DMS79 treated with DMSO at 0.1 percent for 48 hours (cell line): Measurements from ENCODE around the gene FAM163B.

ENCODE experiments used
- DNase-seq: peaks from one replicate; lab custom pipeline; 2025; lab: John Stamatoyannopoulos, UW

Gene FAM163B

DNA sequence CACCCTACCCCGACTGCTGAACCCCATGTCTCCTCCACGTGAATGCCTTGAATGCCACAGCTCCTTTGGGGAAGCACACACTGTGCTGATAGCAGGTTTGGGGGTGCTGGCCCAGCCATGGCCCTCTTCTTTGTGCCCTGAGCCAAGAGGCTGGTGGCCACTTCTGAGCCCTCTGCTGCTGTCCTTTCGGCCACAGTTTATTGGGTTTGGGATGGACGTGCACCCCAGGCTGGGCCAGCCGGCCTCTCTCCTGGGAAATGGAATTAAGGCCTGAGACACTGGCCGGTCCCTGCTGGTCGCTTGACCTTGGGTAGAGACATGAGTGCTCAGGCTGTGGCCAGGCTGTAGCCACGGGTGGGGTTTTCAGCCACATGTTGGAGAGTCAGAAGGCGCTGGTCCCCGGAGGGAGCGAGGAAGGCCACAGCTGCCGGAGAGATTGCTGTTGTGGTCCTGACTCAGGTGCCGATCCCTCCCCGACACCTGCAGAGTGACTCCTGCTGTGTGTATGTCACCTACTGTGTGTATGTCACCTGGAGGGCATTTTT lies 26.6 kb downstream of the FAM163B start:
- DNase-seq = no peak

DNA sequence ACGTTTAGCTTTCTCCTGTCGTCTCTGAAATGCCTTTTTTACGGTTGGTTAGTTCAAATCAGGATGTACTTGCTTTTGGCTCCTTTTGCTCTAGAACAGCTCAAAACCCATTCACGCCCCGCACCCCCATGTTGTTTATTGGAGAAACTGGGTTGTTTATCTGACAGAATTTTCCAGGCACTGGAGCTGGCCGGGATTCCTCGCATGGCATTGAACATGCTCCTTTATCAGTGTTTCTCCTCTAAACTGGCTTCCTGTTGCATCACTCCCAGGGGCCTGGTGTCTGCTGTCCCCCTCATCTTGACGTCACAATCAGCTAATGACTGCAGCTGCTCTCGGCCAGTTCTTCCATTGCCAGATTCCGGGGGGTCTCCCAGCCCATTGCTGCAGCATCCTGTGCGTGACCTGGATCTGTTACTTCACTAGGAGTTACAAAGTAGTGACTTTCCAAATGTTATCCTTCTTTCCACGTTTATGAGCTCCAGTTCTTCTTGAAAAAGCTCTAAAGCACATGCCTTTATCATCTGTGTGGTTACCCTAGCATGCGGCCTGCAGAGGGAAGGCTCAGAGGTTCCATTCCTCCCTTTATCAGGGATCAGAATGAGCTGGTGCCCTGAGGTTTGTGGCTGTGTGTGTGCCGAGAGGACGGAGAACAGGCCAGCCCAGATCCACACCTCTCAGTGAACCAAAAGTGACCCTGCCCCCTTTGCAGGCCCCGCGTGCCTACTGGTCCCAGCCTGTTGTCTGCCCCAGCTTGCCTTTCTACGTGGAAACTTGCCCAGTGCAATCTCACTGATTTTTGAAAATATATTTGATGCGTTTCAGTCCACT lies 27.5 kb downstream of the FAM163B start:
- no peak for DNase-seq

DNA sequence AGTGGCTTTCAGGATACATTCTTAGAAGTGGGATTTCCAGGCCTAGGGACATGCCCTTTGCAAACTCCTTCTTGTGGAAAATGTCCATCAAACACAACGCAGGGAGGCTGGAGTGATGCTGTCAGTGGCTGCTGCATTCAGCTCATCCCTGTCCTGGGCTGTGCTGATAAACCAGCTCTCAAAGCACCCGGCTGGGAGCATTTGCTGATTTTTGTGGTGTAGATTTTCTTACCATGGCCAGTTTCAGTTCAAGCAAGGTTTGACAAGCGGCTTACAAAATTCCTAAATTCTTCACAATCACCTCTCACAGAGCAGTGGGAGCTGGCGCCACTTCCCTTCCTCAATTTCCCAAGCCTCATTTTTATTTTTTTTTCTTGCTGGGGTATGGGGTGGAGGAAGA lies 28.2 kb downstream of the FAM163B start:
- no peak for DNase-seq

DNA sequence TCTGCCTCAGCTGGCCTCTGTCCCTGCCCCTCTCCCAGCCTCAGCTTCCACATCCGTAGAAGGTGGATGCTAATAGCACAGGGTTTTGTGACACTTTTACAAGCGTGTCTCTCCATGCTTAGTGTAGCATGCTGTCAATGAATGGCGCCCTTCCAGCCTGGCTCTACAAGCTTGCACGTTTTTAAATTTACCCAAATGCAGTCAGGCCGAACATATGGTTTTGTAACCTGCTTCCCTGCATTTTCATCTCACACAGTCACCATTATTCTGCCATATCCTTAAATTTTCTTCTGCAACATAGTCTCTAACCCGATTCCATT lies 28.8 kb downstream of the FAM163B start:
- peak; percentile 89 for DNase-seq

DNA sequence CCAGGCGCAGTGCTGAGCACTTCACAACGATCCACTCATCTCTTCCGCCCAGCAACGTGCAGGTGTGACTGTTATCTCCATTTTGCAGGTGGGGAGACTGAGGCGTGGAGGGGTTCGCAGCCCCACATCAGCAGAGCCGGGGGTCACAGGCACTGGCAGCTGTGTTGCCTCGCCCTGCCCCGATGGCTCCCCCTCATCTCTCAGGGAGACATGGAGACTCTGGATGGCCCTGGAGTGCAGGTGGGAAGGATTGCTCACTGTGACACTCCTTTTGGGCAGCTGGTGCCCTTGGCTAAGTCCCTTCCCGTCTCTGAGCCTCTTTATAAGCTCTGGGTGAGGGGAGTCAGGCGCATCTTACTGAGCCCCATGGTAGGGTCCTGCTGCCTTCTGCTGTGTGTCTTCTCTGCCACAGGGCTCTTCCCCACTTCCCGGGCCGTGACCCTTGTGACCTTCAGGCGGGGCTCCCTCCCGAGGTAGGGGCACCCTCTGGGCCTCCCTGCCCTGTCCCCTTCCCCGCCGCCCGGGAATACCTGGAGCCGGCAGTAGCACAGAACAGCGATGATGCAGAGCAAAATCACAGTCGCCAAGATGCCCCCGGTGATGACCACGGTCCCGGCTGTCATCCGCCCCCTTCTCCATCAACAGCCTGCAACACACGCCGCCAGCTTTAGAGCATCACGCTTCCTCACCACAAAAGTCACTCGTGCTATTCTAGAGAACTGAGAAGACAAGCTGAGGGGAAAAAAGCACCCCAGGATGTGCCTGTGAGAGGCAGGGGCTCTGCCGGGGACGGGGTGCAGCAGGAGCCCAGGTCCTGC lies 29.4 kb downstream of the FAM163B start:
- no peak for DNase-seq

DNA sequence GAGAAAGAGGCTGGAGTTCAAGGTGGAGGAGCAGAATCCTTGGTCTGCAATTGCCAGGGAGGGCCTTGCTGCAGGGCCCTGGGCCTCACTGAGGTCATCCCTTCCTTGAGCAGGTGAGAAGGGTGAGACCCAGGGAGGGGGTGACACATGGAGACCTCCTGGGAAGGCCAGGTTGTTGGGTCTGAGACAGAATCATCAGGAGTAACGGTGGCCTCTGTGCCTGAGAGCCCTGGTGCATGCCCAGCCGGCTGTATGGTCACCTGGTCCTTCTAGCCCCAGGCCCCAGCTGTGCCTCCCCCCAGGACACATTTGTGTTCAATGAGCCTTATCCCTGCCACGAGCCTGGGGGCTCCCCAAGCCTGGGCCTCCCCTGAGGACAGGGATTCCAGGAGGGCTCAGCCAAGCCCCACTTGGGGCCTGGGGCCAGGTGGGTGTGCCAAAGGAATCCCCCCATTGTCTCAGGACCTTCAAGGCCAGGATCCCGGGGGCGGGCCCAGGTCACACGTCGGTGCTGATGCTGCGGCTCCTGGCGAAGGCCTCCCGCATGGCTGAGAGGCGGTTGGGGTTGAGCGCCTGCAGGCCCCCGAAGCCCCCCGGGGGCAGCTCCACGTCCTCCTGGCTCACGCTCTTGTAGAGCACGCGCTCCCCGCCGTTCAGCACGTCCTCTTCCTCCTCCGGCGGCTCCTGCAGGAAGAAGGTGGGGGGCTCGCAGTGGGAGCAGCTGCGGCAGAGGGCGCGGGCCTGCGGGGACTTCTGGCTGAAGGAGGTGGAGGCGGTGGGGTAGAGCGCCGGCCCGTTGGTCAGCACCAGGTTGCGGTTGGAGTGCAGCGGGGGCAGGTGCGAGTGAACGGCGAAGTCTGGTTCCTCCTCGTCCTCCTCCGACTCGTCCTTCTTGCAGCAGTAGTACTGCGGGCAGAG lies 30.4 kb downstream of the FAM163B start:
- no peak for DNase-seq

DNA sequence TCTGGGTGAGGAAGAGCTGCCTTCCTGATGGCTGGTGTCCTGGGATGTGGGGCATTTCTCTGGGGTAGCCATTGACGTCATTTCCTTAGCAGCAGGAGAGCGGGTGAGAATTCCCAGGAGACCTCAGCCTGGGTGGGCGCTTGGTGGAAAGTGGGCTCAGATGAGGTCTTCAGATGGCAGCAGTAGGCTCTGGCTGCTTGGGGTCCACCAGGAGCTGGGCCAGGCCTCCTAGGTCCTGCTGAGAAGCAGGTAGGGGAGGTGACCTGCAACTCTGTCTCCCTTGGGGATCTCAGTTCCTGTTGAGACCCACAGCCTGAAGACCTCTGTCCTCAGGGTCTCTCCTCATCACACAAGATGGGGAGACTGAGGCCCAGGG lies 31.5 kb downstream of the FAM163B start:
- no peak for DNase-seq

DNA sequence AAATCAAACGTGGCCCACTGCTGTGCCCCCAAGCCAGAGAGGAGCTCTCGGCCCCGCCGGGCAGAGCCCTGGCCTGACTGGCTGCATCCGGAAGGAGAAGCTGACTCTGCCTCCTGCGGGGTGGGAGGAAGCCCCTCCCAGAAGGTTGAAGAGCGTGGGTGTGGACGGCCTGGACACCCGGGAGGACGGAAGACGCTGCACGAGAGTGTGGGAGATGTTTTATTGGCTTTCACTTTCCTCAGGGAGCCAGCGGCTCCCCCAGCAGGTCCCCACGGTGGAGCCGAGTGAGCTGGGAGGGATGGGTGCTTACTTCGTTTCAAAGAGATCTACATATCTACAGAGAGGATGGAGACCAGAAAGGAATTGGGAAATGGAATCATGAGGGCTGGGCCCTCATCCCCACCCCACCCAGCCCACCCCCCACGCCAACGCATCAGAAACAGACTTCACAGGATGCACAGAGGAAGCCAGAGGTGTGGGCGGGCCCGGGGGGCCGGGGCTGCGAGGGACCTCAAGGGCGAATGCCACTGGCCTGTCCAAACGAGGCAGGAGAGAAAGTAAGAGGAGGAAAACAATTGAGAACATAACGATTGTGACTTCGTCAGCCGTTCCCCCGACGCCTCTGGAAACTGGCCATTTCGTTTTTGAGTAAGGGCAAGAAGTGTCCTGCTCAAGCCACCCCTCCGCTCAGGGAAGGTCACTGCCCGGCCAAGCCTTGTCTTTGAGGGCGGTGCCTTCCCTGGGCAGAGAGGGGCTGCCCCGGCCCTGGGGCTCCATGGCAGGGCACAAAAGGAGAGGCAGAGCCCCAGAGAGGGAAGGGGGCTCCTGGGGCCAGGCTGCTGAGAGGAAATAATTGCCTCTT lies 32.1 kb downstream of the FAM163B start:
- DNase-seq = no peak

DNA sequence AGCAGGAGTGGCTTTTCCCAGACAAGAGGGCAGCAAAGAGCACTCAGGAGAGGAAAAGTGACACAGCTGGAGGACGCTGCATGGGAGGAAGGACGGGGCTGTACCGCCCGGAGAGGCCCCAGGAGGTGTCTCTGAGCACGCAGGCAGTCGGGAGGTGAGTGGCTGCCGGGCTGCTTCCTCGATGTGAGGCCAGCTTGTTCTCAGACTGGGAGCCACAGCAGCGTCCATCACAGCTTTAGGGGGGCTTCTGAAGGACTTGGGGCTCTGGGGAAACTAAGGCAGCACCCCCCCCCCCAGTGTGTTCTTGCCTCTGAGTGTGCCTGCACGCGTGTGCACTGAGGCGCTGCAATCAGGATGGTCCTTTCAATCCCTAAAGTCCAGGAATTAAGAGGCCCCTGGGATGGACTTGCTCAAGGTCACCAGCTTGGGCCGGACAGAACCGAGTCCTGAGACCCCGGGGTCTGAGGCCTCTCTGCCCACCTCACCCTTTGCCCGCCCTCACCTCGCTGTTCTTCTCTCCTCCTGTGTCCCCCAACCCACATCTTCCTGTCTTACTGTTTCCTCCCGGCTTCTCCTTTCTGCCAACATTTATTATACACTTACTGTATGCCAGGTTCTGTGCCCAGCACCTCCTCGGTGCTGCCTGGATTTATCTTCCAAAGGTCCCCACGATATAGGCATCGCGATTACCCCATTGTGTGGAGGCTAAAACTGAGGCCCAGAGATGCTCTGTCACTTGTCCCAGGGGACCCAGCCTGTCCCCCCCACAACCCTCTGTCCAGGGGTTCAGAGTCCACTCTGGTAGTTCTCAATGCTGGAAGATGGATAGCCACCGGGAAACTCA lies 32.9 kb downstream of the FAM163B start:
- DNase-seq = peak; percentile 25

DNA sequence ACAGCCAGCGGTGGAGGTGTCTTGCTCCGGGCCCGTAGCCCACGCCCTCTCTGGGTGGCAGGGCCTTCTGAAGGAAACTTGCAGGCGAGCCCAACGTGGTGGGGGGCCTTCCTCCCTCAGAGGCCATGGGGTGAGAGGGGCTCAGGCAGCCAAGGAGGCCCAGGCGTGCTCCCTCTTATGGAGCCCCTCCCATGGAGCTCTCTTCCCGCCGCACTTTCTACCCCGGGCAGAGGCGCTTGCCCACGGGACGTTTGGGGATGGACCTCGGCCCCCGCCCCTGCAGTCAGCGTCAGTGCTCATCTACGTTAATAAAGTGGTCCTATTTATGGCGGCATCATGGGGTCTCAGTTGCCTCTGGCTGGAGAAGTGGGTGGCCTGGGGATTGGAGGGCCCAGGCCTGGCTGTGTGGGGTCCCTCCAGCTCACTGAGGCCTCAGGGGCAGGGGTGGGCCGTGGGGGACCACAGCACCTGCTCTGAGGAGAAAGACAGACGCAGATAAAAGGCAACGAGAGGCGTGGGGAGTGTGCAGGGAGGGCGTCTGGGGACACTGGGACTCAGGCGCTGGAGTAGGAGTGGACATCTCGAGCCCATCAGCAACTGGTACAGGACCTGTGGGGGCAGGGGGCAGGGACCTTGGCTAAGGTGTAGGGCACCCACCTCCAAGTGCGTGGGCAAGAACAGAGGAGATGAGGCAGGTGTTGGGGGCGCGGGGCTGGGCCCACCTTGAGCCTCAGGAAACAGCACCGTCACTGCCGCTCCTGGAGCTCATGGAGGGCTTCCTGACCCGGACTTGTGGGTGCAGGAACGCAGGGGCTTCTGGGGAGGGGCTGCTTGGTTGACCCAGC lies 33.8 kb downstream of the FAM163B start:
- no peak for DNase-seq

DNA sequence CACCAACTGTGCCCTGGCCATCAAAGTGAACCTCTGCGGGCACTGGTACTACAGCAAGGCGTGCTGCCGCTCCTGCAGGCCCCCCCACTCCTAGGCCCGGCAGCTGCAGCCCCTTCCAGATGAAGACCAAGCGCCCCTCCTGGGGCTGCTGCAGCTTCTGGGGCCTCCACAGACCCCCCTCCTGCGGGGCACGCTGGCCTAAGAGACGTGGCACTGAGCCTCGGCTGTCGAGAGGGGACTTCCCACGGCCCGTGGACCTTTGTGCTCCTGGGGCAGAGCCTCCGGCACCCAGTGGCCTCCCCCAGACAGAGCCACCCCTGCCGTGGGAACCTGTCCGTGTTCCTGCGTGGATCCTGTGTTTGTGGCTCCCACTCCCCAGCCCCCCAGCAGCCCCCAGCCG lies 34.4 kb downstream of the FAM163B start:
- no peak for DNase-seq

DNA sequence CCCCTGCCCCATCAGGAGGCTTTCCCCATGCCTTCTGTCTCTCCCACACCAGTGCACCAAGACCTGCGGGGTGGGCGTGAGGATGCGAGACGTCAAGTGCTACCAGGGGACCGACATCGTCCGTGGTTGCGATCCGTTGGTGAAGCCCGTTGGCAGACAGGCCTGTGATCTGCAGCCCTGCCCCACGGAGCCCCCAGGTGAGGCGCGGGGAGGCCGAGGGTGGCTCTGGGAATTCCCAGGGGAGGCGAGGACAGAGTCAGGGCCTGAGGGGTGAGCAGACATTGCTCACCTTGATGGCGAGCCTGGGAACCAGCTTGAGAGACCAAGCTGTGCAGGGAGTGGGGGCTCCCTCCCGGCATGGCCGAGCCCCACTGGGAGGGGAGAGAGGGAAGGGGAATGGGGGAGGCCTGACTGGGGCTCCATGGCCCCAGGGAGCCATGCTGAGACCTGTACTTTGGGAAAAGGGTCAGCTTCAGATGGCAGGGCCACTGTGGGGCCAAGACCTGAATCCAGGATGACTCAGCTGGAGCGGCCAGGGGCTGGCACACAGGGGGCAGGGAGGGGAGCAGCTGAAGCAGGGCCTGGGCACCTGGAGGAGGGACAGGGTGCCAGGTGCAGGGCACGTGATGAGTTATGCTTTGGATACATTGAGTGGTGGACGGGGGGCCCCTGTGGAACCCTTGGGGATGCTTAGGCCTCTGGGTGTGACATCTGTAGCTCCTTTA lies 35.2 kb downstream of the FAM163B start:
- DNase-seq = no peak

DNA sequence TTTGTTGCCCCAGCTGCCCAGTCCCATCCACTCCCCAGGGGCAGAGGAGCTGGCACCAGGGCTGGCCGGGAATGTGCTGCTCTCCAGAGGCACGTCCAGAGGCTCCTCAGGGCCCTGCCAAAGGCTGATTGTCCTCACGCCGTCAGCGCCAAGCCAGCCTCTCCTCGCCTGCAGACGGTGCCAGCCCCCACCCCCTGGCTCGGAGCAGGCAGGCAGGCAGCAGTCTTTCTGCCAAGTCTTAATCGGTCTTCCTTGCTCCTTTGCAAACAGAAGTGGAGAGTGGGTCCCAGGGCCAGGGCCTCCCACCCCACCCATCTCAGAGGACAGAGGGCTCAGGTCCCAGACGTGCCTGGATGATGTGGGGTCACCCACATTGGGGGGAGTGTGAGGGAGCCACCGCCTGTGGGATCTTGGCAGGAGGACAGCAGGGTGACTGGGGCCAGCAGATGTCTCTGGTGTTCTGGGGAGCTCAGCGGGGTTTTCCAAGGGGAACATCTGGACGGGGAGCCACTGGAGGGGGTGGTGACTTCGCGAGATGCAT lies 36.3 kb downstream of the FAM163B start:
- DNase-seq = peak; percentile 81

DNA sequence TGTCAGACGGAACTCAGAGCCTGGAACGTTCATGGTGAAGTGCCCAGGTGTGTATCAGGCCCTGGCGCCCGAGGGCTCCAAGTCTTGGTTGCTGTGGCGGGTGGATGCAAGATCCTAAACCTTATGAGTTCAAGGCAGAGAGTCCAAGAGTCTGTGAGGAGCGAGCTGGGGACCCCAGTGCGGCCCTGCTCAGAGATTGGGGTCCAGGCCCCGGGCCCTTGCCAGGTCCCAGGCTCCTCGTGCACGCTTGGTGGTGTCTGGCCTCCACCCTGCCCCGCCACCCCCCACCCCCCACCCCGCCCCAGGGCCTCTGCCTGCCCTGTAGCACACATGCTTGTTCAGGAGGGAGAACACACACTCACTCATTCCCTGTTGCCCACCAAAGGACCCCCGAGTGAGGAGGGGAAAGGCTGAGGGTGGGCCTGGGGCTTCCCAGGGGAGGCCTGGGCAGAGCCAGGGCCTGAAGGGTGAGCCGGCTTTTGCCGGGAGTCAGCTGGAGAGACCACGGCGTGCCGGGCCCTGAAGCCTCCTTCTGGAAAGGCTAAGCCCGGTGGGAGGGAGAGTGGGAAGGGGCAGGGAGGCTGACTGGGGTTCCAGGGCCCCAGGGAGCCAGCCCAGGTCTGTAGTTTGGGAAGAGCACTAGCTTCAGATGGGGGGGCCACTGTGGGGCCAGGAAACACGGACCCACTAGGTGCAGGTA lies 37.1 kb downstream of the FAM163B start:
- no peak for DNase-seq

DNA sequence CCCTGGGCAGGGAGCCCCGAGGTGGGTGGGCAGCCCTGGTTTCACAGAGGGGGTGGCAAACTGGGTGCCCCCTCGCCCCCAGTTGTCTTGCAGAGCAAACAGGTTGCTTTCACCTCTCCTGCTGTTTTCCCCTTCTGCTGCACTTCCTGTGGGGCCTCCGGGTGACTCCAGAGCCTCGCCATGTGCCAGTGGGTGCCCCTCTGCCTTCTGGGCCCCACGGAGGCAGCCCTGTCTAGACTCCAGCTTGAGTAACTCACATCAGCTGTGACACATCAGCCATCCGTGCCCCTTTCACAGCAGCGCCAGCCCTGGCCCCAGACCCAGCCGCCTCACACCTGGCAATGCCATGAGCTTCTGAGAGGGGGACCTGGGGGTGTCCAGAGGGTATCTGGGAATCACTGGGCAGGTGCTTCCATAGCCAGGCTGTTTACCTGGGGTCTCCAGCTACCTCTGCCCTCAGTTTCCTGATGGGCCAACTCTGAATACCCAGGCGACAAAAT lies 37.7 kb downstream of the FAM163B start:
- no peak for DNase-seq

DNA sequence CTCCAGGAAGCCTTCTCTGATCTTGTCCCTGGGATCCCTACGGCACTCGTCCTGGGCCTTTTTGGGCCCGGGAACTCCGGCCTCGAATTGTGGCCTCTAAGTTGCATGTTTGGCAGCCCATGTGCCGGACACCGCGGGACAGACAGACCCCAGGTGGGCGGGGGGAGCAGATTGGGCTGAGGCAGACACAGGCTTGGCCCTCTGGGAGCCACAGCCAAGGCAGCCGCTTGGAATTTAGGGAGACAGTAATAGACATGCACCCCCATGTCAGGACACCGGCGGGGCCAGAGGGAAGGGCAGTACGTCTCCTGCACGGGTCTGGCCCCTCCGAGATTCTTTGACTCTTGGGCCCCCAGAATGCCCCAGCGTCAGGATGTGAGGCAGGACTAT lies 38.5 kb downstream of the FAM163B start:
- DNase-seq = no peak

DNA sequence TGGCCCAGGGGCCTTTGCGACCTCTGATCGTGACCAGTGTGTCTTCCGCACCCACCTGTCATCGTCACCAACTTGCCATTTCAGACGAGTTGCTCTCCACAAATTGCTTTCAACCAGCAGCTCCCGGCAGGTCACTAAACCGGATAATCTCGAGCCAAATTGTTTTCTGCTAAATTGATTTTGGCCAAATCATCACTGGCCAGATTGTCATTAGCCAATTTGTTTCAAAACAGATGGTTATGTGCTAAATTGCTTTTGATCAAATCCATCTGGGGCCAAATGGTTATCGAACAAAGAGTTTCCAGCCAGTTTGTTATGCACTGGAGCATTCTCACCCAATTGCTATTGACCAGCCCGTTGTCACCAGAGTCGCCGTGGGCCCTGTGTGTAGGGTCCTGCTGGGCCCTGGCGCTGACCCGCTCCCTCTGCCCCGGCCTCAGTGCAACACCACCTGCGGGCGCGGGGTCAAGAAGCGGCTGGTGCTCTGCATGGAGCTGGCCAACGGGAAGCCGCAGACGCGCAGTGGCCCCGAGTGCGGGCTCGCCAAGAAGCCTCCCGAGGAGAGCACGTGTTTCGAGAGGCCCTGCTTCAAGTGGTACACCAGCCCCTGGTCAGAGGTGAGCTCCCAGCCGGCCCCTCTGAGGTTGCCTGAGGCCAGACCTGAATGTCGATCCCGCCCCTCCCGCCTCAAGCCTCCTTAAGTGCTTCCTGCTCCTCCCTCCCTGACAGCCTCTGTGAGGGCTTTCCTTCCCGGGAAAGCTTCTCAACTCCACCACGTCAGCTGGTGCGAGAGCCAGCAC lies 39.1 kb downstream of the FAM163B start:
- peak; percentile 18 for DNase-seq
